Tracheal epithelial cell (primary cell): ENCODE measurements around the gene TENT5A. TPM values are rescaled to one million over a fixed set of nuclear protein-coding genes. Genes with fewer than 3 reads are reported as not detected.

Source experiments
- total RNA-seq: library from RNA; depleted of rRNA; stranded (reverse); fragments of >200 nt; gene quantifications from 2 replicates; pipeline ENCODE4 v1.2.1, GENCODE V29; 2014

Gene TENT5A
- 5.5 and 9.4 TPM in 2 replicates for total RNA-seq

DNA sequence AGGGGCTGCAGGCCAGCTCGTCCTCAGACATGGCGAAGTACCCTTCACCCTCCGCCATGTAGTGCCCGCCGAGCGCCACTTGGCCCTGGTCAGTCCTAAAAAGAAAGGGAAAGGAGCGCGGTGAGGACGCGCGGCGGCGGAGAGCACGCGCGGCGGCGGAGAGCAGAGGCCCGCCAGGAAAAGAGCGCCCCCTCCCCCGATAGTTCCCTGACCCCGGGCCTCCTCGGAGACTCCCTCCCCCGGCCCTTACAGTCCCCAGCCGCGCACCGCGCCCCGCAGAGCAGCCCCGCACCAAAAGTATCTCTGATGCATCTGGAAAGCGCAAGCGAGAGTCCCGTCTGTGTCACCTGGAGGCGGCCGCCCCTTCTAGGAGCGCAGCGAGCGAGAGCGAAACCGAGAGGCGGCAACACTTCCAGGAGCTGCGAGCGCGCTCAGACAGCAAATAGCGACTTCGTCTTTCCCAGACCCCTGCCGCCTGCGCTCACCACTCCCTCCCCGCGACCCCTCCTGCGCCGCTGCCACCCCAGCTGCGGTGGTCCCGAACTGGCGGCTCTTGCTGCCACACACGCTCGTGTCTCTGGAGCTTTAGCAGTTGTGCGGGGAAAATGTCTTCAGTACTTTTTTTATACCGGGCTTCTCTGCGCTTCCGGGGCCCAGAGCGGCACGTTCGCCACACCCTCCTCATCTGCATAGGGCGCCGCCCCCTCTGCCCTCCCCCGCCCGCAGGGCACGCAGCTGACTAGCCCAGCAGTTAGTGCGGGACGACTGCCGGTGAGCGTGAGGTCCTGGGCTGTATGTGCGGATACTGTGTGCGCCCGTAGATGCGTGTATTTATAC, at the start of gene TENT5A:
Gene TENT5A (minus strand): TSS at position 598 of the 837 bp plus-strand sequence. CDS start 540 bp downstream, at position 58.

